ENCODE data around the gene DPP4.

GRCh38 chr2:161946489-161947107 lies 127.4 kb downstream of the DPP4 start:
- TF ChIP-seq, protein P1, sequence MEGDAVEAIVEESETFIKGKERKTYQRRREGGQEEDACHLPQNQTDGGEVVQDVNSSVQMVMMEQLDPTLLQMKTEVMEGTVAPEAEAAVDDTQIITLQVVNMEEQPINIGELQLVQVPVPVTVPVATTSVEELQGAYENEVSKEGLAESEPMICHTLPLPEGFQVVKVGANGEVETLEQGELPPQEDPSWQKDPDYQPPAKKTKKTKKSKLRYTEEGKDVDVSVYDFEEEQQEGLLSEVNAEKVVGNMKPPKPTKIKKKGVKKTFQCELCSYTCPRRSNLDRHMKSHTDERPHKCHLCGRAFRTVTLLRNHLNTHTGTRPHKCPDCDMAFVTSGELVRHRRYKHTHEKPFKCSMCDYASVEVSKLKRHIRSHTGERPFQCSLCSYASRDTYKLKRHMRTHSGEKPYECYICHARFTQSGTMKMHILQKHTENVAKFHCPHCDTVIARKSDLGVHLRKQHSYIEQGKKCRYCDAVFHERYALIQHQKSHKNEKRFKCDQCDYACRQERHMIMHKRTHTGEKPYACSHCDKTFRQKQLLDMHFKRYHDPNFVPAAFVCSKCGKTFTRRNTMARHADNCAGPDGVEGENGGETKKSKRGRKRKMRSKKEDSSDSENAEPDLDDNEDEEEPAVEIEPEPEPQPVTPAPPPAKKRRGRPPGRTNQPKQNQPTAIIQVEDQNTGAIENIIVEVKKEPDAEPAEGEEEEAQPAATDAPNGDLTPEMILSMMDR (conservative IDR thresholded peaks at IDR 0.05 in 1 of 2, IDR thresholded peaks at IDR 0.05 in 1 of 2; ENCODE audit: extremely low read depth in 1 of 2, insufficient read depth in 1 of 2, low read depth in 1 of 2, low read length in 2 of 2): peak; percentile 50 to 54
- TF ChIP-seq EZH2 (IDR thresholded peaks at IDR 0.05; ENCODE audit: borderline replicate concordance, low read length): no peak

Measured in mammary epithelial cell (primary cell).